C4-2B (cell line): Measurements from ENCODE around the gene MYL5.

Experiments used
- H3K27ac ChIP-seq: fragments of 450-650 bp; 2 replicates; pipeline ENCODE4 v1.5.1; 2017
- CTCF ChIP-seq: fragments of 450-650 bp; conservative IDR thresholded peaks from 2 replicates; pipeline ENCODE4 v1.5.1; 2017; ENCODE audit warnings: mild to moderate bottlenecking
- ZFX ChIP-seq: fragments of 450-650 bp; IDR thresholded peaks from 2 replicates; pipeline ENCODE4 v1.6.1; 2017

Gene MYL5

GRCh38 chr4:714087-714486 lies 39.7 kb downstream of the MYL5 start:
- TF ChIP-seq CTCF (no peak), ZFX (no peak)
- no peak overlapping the region for H3K27ac ChIP-seq

GRCh38 chr4:717601-718320 lies 43.4 kb downstream of the MYL5 start:
- no peak overlapping the region for H3K27ac ChIP-seq
- TF ChIP-seq ZFX: no peak
- no peak for TF ChIP-seq CTCF

- no peak for TF ChIP-seq CTCF
- no peak for TF ChIP-seq ZFX
- H3K27ac ChIP-seq: no peak overlapping the region
Measured at GRCh38 chr4:718460-718859, 44.1 kb downstream of the MYL5 start.

GRCh38 chr4:720111-720860 lies 45.9 kb downstream of the MYL5 start:
- H3K27ac ChIP-seq: no peak overlapping the region
- TF ChIP-seq ZFX (no peak), CTCF (no peak)

- no peak for TF ChIP-seq ZFX
- TF ChIP-seq CTCF: no peak
- 0 out of 2 replicates have a peak overlapping the region, but pooled peaks have one; percentile 12 for H3K27ac ChIP-seq
Measured at GRCh38 chr4:721261-722168, 47.2 kb downstream of the MYL5 start.

GRCh38 chr4:722169-722725 lies 47.9 kb downstream of the MYL5 start:
- H3K27ac ChIP-seq: no peak overlapping the region
- TF ChIP-seq ZFX: no peak
- no peak for TF ChIP-seq CTCF
